Endothelial cell of umbilical vein (primary cell): ENCODE data around the gene PCGF3. TPM values are rescaled to one million over a fixed set of nuclear protein-coding genes. Genes with fewer than 3 reads are reported as not detected.

ENCODE experiments used
- BruUV-seq: library from RNA; stranded (reverse); fragments of 400-500 nt; replicated peaks from 2 replicates; lab custom pipeline; 2021; lab: Mats Ljungman, UMichigan
- CTCF ChIA-PET: fragments of 300-600, 350-600 bp; sonication (Branson Sonifier 250); formaldehyde crosslinking; loops from one replicate; lab custom pipeline; 2021; ENCODE audit warnings: antibody characterized with exemption, inconsistent platforms; lab: Charles Lee
- POLR2A ChIA-PET: fragments of 300-600, 350-600 bp; sonication (Branson Sonifier 250); formaldehyde crosslinking; loops from one replicate; lab custom pipeline; 2021; ENCODE audit warnings: antibody characterized with exemption, inconsistent platforms; lab: Charles Lee
- DNase-seq: peaks from one replicate; pipeline ENCODE4 v3.0.0-alpha.2; 2011; ENCODE audit warnings: low read depth, low spot score
- FAIRE-seq: peaks from 2 replicates; lab custom pipeline; 2011; peaks lifted over from hg19 to GRCh38; lab: Jason Lieb, UNC
- H2AFZ ChIP-seq: 2 replicates; pipeline ENCODE4 v1.6.0; 2012; ENCODE audit warnings: low read depth, low read length, control low read depth, inconsistent platforms
- H3K27ac ChIP-seq: 2 replicates; pipeline ENCODE4 v1.5.1; 2011; ENCODE audit warnings: low read depth, mild to moderate bottlenecking, control low read depth, low read length, moderate library complexity; ENCODE audit not compliant: insufficient read depth
- H3K27me3 ChIP-seq, 2 experiments: 2 replicates each; pipeline versions ENCODE4 v1.6.0 to v1.6.1; 2011; ENCODE audit warnings: low read length in 2 of 2, mixed read lengths in 1 of 2; ENCODE audit not compliant: control insufficient read depth in 2 of 2, insufficient read depth in 2 of 2
- H3K36me3 ChIP-seq, 2 experiments: 2 replicates in 1 of 2; 3 replicates in 1 of 2; pipeline ENCODE4 v1.5.1; 2011; ENCODE audit warnings: low read length in 2 of 2, mild to moderate bottlenecking in 1 of 2, moderate library complexity in 1 of 2; ENCODE audit not compliant: control insufficient read depth in 2 of 2, insufficient read depth in 2 of 2; ENCODE audit errors: extremely low read depth in 1 of 2
- H3K4me1 ChIP-seq: 3 replicates; pipeline ENCODE4 v1.5.1; 2011; ENCODE audit warnings: mild to moderate bottlenecking, low read length; ENCODE audit not compliant: control insufficient read depth, insufficient read depth; ENCODE audit errors: extremely low read depth
- H3K4me2 ChIP-seq: 2 replicates; pipeline ENCODE4 v1.6.1; 2011; ENCODE audit warnings: low read length, control low read depth, mixed read lengths; ENCODE audit not compliant: insufficient read depth
- H3K4me3 ChIP-seq, 3 experiments: fragments of 200-600 bp in 1 of 3; sonication (generic), shearing (Covaris generic) in 1 of 3; replicated peaks in 1 of 3; 2 replicates each; pipeline ENCODE4 v1.5.1; 2011 to 2016; ENCODE audit warnings: control low read depth in 3 of 3, low read length in 3 of 3, mild to moderate bottlenecking in 2 of 3, inconsistent platforms in 1 of 3, low read depth in 1 of 3, moderate library complexity in 1 of 3; ENCODE audit not compliant: insufficient read depth in 1 of 3
- H3K79me2 ChIP-seq: 2 replicates; pipeline ENCODE4 v1.6.0; 2012; ENCODE audit warnings: low read length, inconsistent platforms; ENCODE audit not compliant: control insufficient read depth, insufficient read depth
- H3K9ac ChIP-seq: replicated peaks from 2 replicates; pipeline ENCODE3; 2011; ENCODE audit warnings: low read length, control low read depth; ENCODE audit not compliant: insufficient read depth; ENCODE audit errors: extremely low read depth
- H3K9me1 ChIP-seq: replicated peaks from 3 replicates; pipeline ENCODE4 v1.6.0; 2011; ENCODE audit warnings: mild to moderate bottlenecking, low read length; ENCODE audit not compliant: control insufficient read depth, insufficient read depth; ENCODE audit errors: extremely low read depth
- H3K9me3 ChIP-seq: replicated peaks from 2 replicates; pipeline ENCODE4 v1.5.1; 2012; ENCODE audit warnings: low read length, inconsistent platforms; ENCODE audit not compliant: control insufficient read depth, insufficient read depth
- H4K20me1 ChIP-seq: replicated peaks from 2 replicates; pipeline ENCODE3; 2011; ENCODE audit warnings: mild to moderate bottlenecking, low read length; ENCODE audit not compliant: control insufficient read depth, insufficient read depth; ENCODE audit errors: extremely low read depth
- EZH2 ChIP-seq: IDR thresholded peaks from 2 replicates; pipeline ENCODE4 v1.6.1; 2012; ENCODE audit warnings: borderline replicate concordance, low read depth, mild to moderate bottlenecking, moderate library complexity, low read length, inconsistent platforms; ENCODE audit not compliant: severe bottlenecking
- FOS ChIP-seq: IDR thresholded peaks from 2 replicates; pipeline ENCODE4 v1.6.1; 2011; ENCODE audit warnings: mild to moderate bottlenecking, low read length, moderate library complexity, borderline replicate concordance; ENCODE audit not compliant: insufficient read depth
- GATA2 ChIP-seq: IDR thresholded peaks from 2 replicates; pipeline ENCODE4 v1.7.0; 2011; ENCODE audit warnings: low read depth, mild to moderate bottlenecking, moderate library complexity, mixed read lengths, low read length; ENCODE audit not compliant: insufficient read length, insufficient read depth
- JUN ChIP-seq: IDR thresholded peaks from 2 replicates; pipeline ENCODE4 v1.6.1; 2011; ENCODE audit warnings: borderline replicate concordance, low read depth; ENCODE audit not compliant: insufficient read length, insufficient read depth
- MYC ChIP-seq: IDR thresholded peaks from one replicate; pipeline ENCODE4 v1.6.1; 2011; ENCODE audit warnings: mild to moderate bottlenecking, low read depth, low read length
- POLR2A ChIP-seq: IDR thresholded peaks from 2 replicates; pipeline ENCODE4 v1.6.1; 2012; ENCODE audit warnings: low read depth, mild to moderate bottlenecking, control low read depth, low read length
- POLR2AphosphoS5 ChIP-seq: IDR thresholded peaks from 2 replicates; pipeline ENCODE4 v1.6.1; 2012; ENCODE audit warnings: low read depth, mild to moderate bottlenecking, control low read depth, low read length, moderate library complexity; ENCODE audit not compliant: insufficient read depth
- dilution Hi-C: fragments of 300-500 bp; cut with MboI; formaldehyde crosslinking; loops from one replicate; pipeline ENCODE4 v1.15.0; 2019; ENCODE audit warnings: low sequenced_read_pairs; ENCODE audit not compliant: extremely low pct_ligation_motif_present
- intact Hi-C: fragments of 100-400 bp; cut with micrococcal nuclease; formaldehyde crosslinking; loops from one replicate; pipeline ENCODE4 v1.10.0; 2022
- polyA plus RNA-seq, 4 experiments: library from polyadenylated mRNA; depleted of rRNA in 3 of 4; stranded (reverse) in 3 of 4; unstranded in 1 of 4; fragments of >200 nt; gene quantifications; 2 replicates each; pipeline versions ENCODE4 v1.2.1 to v1.2.3, GENCODE V29; 2011 to 2012; ENCODE audit warnings: missing spikeins in 1 of 4
- total RNA-seq: library from RNA; stranded (reverse); gene quantifications from 2 replicates; pipeline ENCODE4 v1.2.3, GENCODE V29; 2021
- TF ChIP-seq, protein P1 (sequence below), 2 donors: IDR thresholded peaks; 1 replicate in 1 of 2; 2 replicates in 1 of 2; pipeline ENCODE4 v1.5.1; 2011; ENCODE audit warnings: low read length in 2 of 2, mild to moderate bottlenecking in 2 of 2, moderate library complexity in 2 of 2, control low read depth in 1 of 2, inconsistent platforms in 1 of 2, low read depth in 1 of 2; ENCODE audit not compliant: insufficient read depth in 1 of 2; ENCODE audit errors: extremely low read depth in 1 of 2
- TF ChIP-seq, protein P2 (sequence below): IDR thresholded peaks from 2 replicates; pipeline ENCODE4 v1.6.1; 2011; ENCODE audit not compliant: insufficient read depth, insufficient read length

PCGF3 gene
- total and polyA plus RNA-seq, 2 donors (not counting 3 experiments of a cell fraction or from before 2014, with no cell fraction given) = 70.2 to 91.8 TPM

DNA sequence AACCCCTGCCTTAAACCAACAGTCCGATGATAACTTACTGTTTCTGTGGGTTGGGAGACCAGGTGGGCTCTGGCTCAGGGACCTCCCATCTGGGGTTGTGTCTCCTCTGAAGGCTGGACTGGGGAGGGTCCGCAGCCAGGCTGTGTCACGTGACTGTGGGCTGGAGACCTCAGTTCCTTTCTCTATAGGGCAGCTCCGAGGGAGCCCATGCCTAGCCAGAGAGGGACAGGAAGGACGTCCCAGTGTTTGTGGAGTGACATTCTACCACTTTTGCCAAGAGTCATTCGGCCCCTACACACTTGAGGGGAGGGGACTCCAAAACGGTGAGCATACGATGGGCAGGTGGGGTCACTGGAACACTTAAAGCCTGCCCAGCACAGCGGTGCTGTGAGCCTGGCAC is 4.5 kb downstream of the PCGF3 start:
- Histone ChIP-seq H3K36me3 (peaks cover 2 to 9% of the 10 kb centered on the region in 2 experiments), H3K9ac (no peak overlapping the region), H3K4me3 (no peak overlapping the region), H3K9me3 (no peaks in the 10 kb centered on the region), H3K4me1 (peaks cover 14% of the 10 kb centered on the region), H3K4me2 (no peak overlapping the region), H3K9me1 (no peaks in the 10 kb centered on the region), H4K20me1 (peaks cover 8% of the 10 kb centered on the region), H3K27ac (no peak overlapping the region), H3K27me3 (no peaks in the 10 kb centered on the region), H2AFZ (no peak overlapping the region), H3K79me2 (peaks cover 85% of the 10 kb centered on the region)
- no TSS peak for BruUV-seq
- TF ChIP-seq MYC (no peak), POLR2AphosphoS5 (no peak), EZH2 (no peak), POLR2A (no peak), FOS (no peak), JUN (no peak), GATA2 (no peak)
- TF ChIP-seq, protein P1, sequence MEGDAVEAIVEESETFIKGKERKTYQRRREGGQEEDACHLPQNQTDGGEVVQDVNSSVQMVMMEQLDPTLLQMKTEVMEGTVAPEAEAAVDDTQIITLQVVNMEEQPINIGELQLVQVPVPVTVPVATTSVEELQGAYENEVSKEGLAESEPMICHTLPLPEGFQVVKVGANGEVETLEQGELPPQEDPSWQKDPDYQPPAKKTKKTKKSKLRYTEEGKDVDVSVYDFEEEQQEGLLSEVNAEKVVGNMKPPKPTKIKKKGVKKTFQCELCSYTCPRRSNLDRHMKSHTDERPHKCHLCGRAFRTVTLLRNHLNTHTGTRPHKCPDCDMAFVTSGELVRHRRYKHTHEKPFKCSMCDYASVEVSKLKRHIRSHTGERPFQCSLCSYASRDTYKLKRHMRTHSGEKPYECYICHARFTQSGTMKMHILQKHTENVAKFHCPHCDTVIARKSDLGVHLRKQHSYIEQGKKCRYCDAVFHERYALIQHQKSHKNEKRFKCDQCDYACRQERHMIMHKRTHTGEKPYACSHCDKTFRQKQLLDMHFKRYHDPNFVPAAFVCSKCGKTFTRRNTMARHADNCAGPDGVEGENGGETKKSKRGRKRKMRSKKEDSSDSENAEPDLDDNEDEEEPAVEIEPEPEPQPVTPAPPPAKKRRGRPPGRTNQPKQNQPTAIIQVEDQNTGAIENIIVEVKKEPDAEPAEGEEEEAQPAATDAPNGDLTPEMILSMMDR (IDR thresholded peaks at IDR 0.05; ENCODE audit: extremely low read depth in 1 of 2, insufficient read depth in 1 of 2, low read depth in 1 of 2, low read length in 2 of 2) = no peak
- TF ChIP-seq, protein P2, sequence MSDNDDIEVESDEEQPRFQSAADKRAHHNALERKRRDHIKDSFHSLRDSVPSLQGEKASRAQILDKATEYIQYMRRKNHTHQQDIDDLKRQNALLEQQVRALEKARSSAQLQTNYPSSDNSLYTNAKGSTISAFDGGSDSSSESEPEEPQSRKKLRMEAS = no peak
- dilution Hi-C loops (no loop called here), intact Hi-C loops (no loop called here)
- FAIRE-seq = no peak
- CTCF ChIA-PET = interaction anchor here (0.6 to 1.7 kb wide), 3 partner anchors 9 to 26 kb away, joined by 3 to 9 read pairs (median 4); no protein-coding TSS in a partner anchor
- POLR2A ChIA-PET = no interaction called here
- no peak for DNase-seq
